Upper lobe of left lung (tissue), 6 donors: Measurements from ENCODE around the gene FAM149A. TPM values are rescaled to one million over a fixed set of nuclear protein-coding genes. Genes with fewer than 3 reads are reported as not detected.

ENCODE experiments used
- ATAC-seq, 2 donors: fragments of 200-7000 bp; cut with Tn5 transposase; one replicate each; pipeline ENCODE4 v1.9.1; 2022; ENCODE audit warnings: mild to moderate bottlenecking in 2 of 2, moderate library complexity in 2 of 2; ENCODE audit not compliant: low FRiP score in 2 of 2
- DNase-seq, 2 donors: peaks; one replicate each; pipeline ENCODE4 v3.0.0-alpha.2; 2019 to 2020
- H3K27ac ChIP-seq, 4 donors: fragments of 200-600 bp; sonication (generic); one replicate each; pipeline ENCODE4 v1.5.1; 2016 to 2019
- H3K27me3 ChIP-seq, 4 donors: fragments of 200-600 bp; sonication (generic); one replicate each; pipeline ENCODE4 v1.5.1; 2017 to 2019
- H3K36me3 ChIP-seq, 4 donors: fragments of 200-600 bp; sonication (generic); one replicate each; pipeline ENCODE4 v1.5.1; 2016 to 2019
- H3K4me1 ChIP-seq, 4 donors: fragments of 200-600 bp; sonication (generic); one replicate each; pipeline ENCODE4 v1.5.1; 2018 to 2019
- H3K4me3 ChIP-seq, 4 donors: fragments of 200-600 bp; sonication (generic); one replicate each; pipeline ENCODE4 v1.5.1; 2017 to 2019; ENCODE audit warnings: mild to moderate bottlenecking in 2 of 4, moderate library complexity in 1 of 4
- H3K9me3 ChIP-seq, 4 donors: fragments of 200-600 bp; sonication (generic); one replicate each; pipeline ENCODE4 v1.5.1; 2018 to 2019
- EP300 ChIP-seq, 4 donors: sonication (generic); formaldehyde crosslinking; IDR thresholded peaks; one replicate each; pipeline ENCODE4 v1.5.1; 2017; ENCODE audit warnings: antibody characterized with exemption in 4 of 4, control low read depth in 2 of 4
- POLR2A ChIP-seq, 4 donors: fragments of 450-650 bp; IDR thresholded peaks; one replicate each; pipeline ENCODE4 v1.5.1; 2016 to 2017; ENCODE audit warnings: antibody characterized with exemption in 4 of 4, mild to moderate bottlenecking in 2 of 4
- POLR2AphosphoS5 ChIP-seq, 2 donors: sonication (generic); formaldehyde crosslinking; IDR thresholded peaks; one replicate each; pipeline ENCODE4 v1.5.1; 2017; ENCODE audit warnings: antibody characterized with exemption in 2 of 2
- WGBS, 2 donors: methylation state at CpG; one replicate each; pipeline ENCODE4 v1.1.5; 2017 to 2018; 5-methylcytosine and 5-hydroxymethylcytosine counted together
- small RNA-seq, 4 donors: library from RNA; depleted of rRNA; stranded (forward); fragments of <200 nt; gene quantifications; one replicate each; pipeline ENCODE3, GENCODE V24; 2016
- total RNA-seq, 6 donors: library from RNA; depleted of rRNA in 4 of 6; stranded (reverse); fragments of >200 nt in 4 of 6; gene quantifications; one replicate each; pipeline versions ENCODE4 v1.1.0 to v1.2.1, GENCODE V29; 2016 to 2021
- TF ChIP-seq, protein P1 (sequence below), 6 experiments: fragments of 450-650 bp in 4 of 6; fragments of 200-600 bp in 2 of 6; sonication (generic) in 2 of 6; IDR thresholded peaks; one replicate each; pipeline ENCODE4 v1.5.1; 2016 to 2019; ENCODE audit warnings: antibody characterized with exemption in 6 of 6
- donor health status: DM: no; HTN: no; CAD: no; lungs with moderate emphysema.
- donor health status: DM: no; HTN: yes; CAD: no; lungs with severe emphysema.

FAM149A gene
- total RNA-seq, 6 donors from 2014 or later: 11.0 to 43.5 (median 19.2) TPM

DNA sequence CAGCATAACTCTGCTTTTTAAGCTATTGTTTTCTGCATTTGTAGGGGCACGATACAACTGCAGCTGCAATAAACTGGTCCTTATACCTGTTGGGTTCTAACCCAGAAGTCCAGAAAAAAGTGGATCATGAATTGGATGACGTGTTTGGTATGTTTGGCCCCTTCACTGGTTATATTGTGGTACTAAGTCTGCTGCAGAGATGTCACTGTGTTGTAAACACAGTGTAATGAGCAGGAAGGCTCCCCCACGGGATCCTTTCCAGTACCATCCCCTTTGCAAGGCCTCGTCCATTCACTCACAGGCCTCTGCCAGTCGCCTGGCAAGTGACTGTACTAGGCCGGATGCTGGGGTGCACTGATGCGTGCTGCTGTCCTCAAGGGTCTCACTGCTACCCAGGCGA lies 100.7 kb downstream of the FAM149A start:
- 84 to 92% methylated on average over 8 of the region's 8 CpGs for WGBS, 2 donors
- TF ChIP-seq POLR2AphosphoS5 (IDR thresholded peaks at IDR 0.05) (no peak), POLR2A (IDR thresholded peaks at IDR 0.05) (no peak), EP300 (IDR thresholded peaks at IDR 0.05) (no peak)
- TF ChIP-seq, protein P1, sequence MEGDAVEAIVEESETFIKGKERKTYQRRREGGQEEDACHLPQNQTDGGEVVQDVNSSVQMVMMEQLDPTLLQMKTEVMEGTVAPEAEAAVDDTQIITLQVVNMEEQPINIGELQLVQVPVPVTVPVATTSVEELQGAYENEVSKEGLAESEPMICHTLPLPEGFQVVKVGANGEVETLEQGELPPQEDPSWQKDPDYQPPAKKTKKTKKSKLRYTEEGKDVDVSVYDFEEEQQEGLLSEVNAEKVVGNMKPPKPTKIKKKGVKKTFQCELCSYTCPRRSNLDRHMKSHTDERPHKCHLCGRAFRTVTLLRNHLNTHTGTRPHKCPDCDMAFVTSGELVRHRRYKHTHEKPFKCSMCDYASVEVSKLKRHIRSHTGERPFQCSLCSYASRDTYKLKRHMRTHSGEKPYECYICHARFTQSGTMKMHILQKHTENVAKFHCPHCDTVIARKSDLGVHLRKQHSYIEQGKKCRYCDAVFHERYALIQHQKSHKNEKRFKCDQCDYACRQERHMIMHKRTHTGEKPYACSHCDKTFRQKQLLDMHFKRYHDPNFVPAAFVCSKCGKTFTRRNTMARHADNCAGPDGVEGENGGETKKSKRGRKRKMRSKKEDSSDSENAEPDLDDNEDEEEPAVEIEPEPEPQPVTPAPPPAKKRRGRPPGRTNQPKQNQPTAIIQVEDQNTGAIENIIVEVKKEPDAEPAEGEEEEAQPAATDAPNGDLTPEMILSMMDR (IDR thresholded peaks at IDR 0.05): no peak
- no peak for DNase-seq
- Histone ChIP-seq H3K4me1 (peaks cover 4 to 8% (median 6%) of the 10 kb centered on the region in 4 donors), H3K36me3 (peaks cover 0 to 15% (median 11%) of the 10 kb centered on the region in 4 donors), H3K4me3 (peak overlapping the region in 1 of 4 donors; percentile 43), H3K27me3 (no peaks in the 10 kb centered on the region), H3K9me3 (no peaks in the 10 kb centered on the region), H3K27ac (no peak overlapping the region)
- ATAC-seq: no peak

DNA sequence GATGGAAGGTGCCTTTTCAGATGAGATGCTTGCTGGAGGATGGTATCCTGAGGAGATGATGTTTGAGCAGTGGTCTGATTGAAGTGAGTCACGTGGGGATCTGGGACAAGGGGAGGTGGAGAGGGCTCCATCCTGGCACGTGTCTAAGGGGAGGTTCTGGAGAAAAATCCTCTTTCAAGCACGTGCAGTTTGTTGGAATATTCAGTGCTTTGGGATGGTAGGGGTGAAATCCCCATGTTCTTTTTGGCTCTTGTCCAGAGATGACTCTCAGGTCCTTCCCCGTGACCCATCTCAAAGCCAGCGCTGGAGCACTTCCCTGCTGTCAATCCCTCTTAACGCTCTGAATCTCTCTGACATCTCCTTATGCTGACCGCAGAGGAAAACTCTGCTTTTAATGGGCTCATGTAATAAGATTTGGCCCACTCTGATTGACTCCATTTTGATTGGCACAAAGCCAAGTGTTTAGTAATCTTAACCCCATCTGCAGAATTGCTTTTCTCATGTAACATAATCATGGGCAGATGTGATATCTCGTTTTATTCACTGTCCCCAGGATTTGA lies 112.0 kb downstream of the FAM149A start:
- Histone ChIP-seq H3K4me3 (no peak overlapping the region), H3K9me3 (no peaks in the 10 kb centered on the region), H3K4me1 (no peaks in the 10 kb centered on the region), H3K27me3 (no peaks in the 10 kb centered on the region), H3K27ac (no peak overlapping the region), H3K36me3 (no peaks in the 10 kb centered on the region)
- ATAC-seq (no peak), DNase-seq (no peak)
- TF ChIP-seq POLR2A (IDR thresholded peaks at IDR 0.05) (no peak), EP300 (IDR thresholded peaks at IDR 0.05) (no peak), POLR2AphosphoS5 (IDR thresholded peaks at IDR 0.05) (no peak)
- TF ChIP-seq, protein P1 (IDR thresholded peaks at IDR 0.05): no peak
- WGBS, 2 donors: 69 to 78% methylated on average over 8 of the region's 8 CpGs

DNA sequence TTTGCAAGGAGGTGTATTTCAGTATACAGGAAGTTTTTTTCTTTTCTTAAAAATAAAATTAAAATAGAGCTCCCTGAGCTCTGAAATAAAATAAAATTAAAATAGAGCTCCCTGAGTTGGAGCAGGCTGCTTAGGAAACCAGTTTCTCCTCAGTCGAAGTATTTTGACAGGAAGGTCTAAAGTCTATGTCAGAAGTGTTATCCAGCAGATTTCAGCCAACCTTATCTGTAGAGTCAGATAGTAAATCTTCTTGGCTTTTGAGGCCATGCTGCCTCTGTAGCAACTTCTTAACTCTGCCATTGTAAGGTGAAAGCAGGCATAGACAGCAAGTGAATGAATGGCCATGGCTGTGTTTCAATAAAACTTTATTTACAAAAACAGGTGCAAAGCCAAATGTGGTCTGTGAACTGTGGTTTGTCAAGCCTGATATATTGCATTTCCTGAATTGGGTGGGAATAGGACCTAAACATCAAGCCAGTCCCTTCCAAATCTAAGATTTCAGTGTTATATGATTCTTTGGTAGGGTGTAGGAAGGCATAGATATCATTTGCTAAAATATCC lies 113.3 kb downstream of the FAM149A start:
- TF ChIP-seq POLR2A (IDR thresholded peaks at IDR 0.05) (no peak), EP300 (IDR thresholded peaks at IDR 0.05) (no peak), POLR2AphosphoS5 (IDR thresholded peaks at IDR 0.05) (no peak)
- TF ChIP-seq, protein P1 (IDR thresholded peaks at IDR 0.05): no peak
- no peak for DNase-seq
- ATAC-seq: no peak
- 45 to 62% methylated on average over 1 of the region's 1 CpG for WGBS, 2 donors
- Histone ChIP-seq H3K27me3 (no peaks in the 10 kb centered on the region), H3K4me3 (no peak overlapping the region), H3K4me1 (no peaks in the 10 kb centered on the region), H3K9me3 (no peaks in the 10 kb centered on the region), H3K36me3 (no peaks in the 10 kb centered on the region), H3K27ac (no peak overlapping the region)

DNA sequence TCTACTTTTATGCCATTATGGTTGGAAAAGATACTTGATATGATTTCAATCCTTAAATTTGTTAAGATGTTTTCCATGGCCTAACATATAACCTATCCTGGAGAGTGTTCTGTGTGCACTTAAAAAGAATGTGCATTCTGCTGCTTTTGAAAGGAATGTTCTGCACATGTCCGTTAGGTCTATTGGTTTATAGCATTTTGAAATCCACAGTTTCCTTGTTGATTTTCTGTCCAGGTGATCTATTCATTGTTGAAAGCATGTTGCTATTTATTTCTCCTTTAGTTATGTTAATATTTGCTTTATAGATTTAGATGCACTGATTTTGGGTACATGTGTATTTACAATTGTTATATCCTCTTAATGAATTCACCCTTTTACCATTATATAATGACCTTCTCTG lies 117.1 kb downstream of the FAM149A start:
- Histone ChIP-seq H3K27ac (no peak overlapping the region), H3K9me3 (peaks cover 0 to 9% (median 0%) of the 10 kb centered on the region in 4 donors), H3K4me3 (no peak overlapping the region), H3K27me3 (no peaks in the 10 kb centered on the region), H3K4me1 (no peaks in the 10 kb centered on the region), H3K36me3 (no peaks in the 10 kb centered on the region)
- TF ChIP-seq, protein P1 (IDR thresholded peaks at IDR 0.05): no peak
- TF ChIP-seq EP300 (IDR thresholded peaks at IDR 0.05) (no peak), POLR2AphosphoS5 (IDR thresholded peaks at IDR 0.05) (no peak), POLR2A (IDR thresholded peaks at IDR 0.05) (no peak)
- DNase-seq: no peak
- WGBS, 2 donors: 90 to 91% methylated on average over 1 of the region's 1 CpG
- no peak for ATAC-seq

Small RNA genes within 50 kb of the gene (small RNA-seq; reads per million reads assigned to genes)
- gene RF00322: 0 reads per million in 4 donors

Other genes starting within 250 kb of the FAM149A start
- 10 to 100 TPM in 4 of 6 donors, 1 to 10 TPM in 2; 1.9 to 20.0 (median 14.4) TPM for gene TLR3, start 35.5 kb upstream of the FAM149A start, total RNA-seq
- 10 to 100 TPM; 30.7 to 44.7 (median 33.1) TPM for gene CYP4V2, start 86.9 kb downstream of the FAM149A start, total RNA-seq
- 1 to 10 TPM in 2 of 6 donors, under 1 TPM in 3, not detected in 1; 0.40 to 4.7 (median 0.89) TPM for gene KLKB1, start 122.8 kb downstream of the FAM149A start, total RNA-seq
- 10 to 100 TPM in 1 of 6 donors, 1 to 10 TPM in 5; 5.6 to 39.8 (median 7.3) TPM for gene F11, start 161.5 kb downstream of the FAM149A start, total RNA-seq